UCSD-AML1 (cell line): Measurements from ENCODE around the gene KCNMB2.

Source experiments
- DNase-seq: peaks from one replicate; lab custom pipeline; 2025; ENCODE audit not compliant: unreplicated experiment; lab: John Stamatoyannopoulos, UW

The KCNMB2 gene

DNA sequence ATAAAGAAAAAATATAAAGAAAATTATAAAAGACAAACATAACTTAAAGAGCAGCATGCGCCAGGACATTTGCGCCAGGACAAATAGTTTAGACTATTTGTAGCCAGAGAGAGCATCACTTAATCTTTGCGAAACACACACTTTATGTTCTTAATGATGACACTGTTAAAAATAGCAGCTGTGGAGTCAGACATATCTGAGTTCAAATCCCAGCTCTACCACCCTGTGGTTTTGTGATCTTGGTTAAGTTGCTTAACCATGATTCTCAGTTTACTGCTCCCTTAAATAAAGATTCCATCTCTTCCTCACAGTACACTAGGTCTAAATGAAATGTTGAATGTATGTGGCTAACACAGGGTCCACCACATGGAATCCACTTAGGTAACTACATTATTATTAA, 31.4 kb downstream of the KCNMB2 start:
- DNase-seq: no peak

DNA sequence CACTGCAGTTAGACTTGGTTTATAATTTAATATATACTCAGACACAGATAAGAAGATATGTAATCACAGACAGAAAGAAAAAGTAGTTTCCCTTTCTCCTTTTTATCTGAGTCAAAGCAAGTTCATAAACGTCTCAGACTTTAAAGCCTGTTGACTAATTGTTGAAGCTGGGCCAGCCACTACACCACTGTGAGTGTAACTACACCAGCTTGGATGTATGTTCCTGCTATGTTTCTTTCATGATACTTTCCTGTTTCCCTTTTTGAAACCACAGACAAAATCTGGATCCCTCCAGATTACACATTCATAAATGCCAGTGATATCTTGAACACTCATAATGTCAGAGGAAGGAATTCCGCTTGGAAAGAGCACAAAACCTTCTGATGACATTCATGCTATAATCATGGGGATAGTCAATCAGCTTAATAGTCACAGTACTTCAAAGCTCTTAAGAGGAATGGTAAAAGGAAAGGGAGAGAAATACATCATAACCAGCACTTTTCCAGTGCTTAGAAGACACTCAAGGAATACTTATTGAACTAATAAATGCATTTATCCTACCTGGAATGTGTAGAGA, 32.0 kb downstream of the KCNMB2 start:
- DNase-seq: no peak

DNA sequence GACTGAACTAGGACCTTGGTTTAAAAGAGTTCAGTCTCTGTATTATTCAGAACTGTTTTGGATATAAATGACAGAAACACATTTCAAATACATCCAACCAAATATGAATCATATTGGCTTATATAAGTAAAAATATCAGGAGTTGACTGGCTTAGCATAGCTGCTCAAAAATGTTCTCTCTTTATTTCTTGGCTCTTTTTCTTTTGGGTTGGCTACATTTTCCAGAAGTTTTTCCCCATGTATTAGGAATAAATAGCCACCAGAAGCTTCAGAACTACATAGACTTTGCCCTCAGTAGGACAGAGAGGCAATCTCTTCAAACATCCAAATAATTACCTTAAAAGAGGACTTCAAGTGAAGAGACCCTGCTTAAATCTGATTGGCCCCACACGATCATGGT, 32.7 kb downstream of the KCNMB2 start:
- no peak for DNase-seq

GRCh38 chr3:178569826-178570225, 33.6 kb downstream of the KCNMB2 start:
- DNase-seq: no peak

GRCh38 chr3:178583963-178584575, 47.8 kb downstream of the KCNMB2 start:
- no peak for DNase-seq

DNA sequence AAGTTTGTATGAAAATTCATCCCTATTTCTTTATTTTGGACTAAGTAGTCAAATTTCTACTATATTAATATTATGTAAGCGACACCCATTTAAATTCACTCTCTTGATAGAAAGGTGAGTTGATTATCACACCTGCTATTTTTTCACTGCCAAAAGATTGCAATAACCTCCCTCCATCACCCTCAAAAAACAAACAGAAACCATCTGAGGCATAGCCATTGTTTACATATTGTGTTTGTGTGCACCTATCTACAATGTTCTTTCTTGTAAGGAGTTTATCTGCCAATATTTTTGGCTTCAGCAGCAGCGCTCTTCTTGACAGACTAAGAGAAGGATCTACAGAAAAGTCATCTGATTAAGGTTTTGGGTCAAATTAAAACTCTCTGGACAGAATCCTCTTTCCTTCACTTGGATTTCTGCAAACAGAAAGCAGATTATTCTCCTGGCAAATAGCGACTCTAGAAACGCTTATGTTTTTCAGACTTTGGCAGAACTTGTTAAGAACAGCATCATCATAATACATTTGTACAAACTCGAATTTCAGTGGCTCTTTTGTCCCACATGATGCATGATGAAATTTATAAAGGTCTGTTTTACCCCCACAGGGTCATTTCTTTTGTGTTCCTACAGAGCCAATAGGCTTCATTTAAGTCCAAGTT, 48.6 kb downstream of the KCNMB2 start:
- DNase-seq: no peak

DNA sequence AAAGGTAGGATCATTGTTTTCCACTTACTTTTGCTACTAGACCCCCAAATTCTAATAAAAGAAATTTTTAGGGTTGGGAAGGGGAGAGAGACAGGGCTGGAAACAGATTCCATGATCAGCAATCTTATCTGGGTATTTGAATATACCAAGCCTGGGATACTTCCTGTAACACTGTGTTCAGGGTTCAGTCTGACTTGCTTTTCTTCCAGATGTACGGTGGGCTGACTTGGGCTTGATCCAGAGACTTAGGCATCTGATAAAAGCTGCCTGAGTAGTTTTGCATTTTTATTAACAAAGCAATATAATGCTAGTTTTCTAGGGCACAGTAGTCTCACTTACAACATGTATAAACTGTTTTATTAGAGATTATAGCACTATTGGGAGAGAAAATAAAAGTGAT, 49.2 kb downstream of the KCNMB2 start:
- no peak for DNase-seq

- no peak for DNase-seq
Observed at GRCh38 chr3:178586076-178586475, 49.8 kb downstream of the KCNMB2 start.

DNA sequence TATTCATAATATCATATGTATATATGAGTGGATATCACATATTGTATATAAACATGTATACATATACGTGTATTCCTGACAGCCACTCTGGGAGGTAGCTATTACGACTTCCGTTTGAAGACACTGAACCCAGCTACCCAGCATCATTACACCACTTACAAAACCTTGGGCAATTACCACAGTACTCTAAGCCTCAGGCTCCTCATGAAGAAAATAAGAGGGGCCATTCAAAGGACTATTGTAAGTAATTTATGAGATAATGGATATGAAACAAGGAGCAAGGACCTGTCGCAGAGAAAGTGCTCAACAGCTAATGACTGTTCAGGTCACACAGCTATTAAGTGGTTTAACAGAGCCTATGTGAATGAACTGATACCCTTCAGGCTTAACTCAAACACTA, 52.4 kb downstream of the KCNMB2 start:
- DNase-seq: no peak

DNA sequence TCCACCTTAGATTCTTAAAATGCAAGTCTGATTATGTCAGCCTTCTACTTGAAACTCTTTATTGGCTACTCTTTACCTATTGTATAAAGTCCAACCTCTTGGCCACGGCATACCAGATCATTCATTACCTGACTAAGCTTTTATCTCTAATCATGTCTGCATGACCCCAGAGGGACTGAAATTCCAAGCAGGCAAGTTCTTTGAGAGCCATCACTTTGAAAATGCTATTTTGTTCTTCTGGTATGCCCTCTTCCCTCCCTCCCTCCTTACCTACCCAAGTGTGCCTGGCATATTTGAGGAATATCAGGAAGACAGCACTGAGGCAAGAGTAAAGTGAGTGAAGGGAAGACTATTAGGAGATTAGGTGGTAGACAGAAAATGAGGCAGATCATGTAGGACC, 57.5 kb downstream of the KCNMB2 start:
- DNase-seq: no peak

- no peak for DNase-seq
Observed at GRCh38 chr3:178597371-178597770, 61.1 kb downstream of the KCNMB2 start.

GRCh38 chr3:178602856-178603255, 66.6 kb downstream of the KCNMB2 start:
- DNase-seq: no peak

DNA sequence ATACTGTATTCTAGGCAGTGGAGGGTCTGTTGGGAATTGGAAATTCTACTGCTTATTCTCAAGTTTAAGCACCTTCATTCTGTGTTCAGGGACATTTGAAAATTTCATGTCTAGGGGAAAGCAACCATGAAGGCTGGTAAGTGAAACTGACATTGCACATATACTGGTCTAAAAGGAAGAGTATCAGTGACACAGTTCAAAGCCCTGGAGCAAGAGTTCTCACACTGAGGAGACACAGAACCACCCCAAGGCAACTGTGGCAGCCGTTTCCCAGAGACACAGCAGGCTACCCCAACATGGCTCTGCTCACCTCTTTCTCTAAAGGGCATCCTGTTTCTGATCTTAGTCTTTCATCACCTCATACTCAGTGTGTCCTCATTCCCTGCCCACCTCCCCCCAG, 67.5 kb downstream of the KCNMB2 start:
- no peak for DNase-seq

DNA sequence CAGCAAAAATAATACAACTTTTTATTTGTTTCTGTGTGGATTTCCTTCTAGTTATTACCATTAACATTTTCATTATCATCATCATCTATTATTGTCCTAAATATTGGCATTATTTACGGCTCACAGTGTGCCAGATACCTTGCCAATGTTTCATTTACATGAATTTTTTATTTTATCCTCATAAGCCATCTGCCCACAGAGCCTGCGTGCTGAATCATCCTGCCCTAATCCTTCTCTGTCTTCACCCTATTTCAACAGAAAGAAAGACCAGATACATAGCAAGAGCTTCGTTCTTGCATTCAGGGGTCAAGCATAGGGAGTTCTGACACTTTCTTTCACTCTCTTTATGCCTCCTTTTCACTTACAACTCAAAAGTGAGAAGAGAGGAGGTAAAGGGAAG, 82.0 kb downstream of the KCNMB2 start:
- no peak for DNase-seq

- DNase-seq: no peak
Observed at GRCh38 chr3:178618896-178619295, 82.7 kb downstream of the KCNMB2 start.

- DNase-seq: no peak
Observed at GRCh38 chr3:178623666-178624255, 87.5 kb downstream of the KCNMB2 start.

DNA sequence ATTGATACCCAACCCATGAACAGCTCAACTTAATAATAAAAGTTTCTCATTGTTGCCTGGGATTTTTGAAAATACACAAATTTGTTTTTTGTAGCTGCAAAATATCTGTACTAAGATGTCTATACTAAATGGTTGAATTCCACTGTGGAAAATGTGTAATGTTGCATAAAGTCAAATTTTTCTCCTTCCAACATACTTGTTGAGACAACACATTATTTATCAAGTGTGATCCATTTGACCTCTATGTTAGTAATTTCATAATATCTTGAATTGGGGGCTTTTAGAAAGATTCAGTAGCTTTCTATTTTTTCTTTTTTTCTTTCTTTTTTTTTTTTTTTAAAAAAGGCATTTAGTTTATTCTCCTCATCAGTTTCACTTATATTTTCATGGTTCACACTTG, 88.0 kb downstream of the KCNMB2 start:
- no peak for DNase-seq

- no peak for DNase-seq
Observed at GRCh38 chr3:178625053-178625600, 88.9 kb downstream of the KCNMB2 start.

GRCh38 chr3:178628037-178628436, 91.8 kb downstream of the KCNMB2 start:
- no peak for DNase-seq

- no peak for DNase-seq
Observed at GRCh38 chr3:178629430-178630178, 93.4 kb downstream of the KCNMB2 start.

- no peak for DNase-seq
Observed at GRCh38 chr3:178631950-178632349, 95.7 kb downstream of the KCNMB2 start.
